ENCODE measurements around the gene PKD2L2.
A peak's percentile ranks its signal among the peaks of the same experiment; 100 is the strongest.
"Not testable (repeated sequence)": the region's sequence is repeated elsewhere in the genome, so short reads cannot be mapped to it uniquely, and the experiment has no call there.

Gene PKD2L2

GRCh38 chr5:137888863-137889759, at the start of gene PKD2L2:
Gene PKD2L2 (plus strand): TSS chr5:137889457. CDS start chr5:137889492, 35 bp downstream.
- no peak within 1 kb of the TSS for H3K4me3 Mint-ChIP-seq
- no peaks in the 10 kb centered on the region for H3K27me3 Mint-ChIP-seq (ENCODE audit: low read depth, poor library complexity)
- H3K27ac Mint-ChIP-seq = no peak within 1 kb of the TSS
- no peak for TF ChIP-seq CTCF (IDR thresholded peaks at IDR 0.05)
- H3K36me3 Mint-ChIP-seq (ENCODE audit: low read depth) = no peaks in the 10 kb centered on the region
- no peaks in the 10 kb centered on the region for H3K9me3 Mint-ChIP-seq
- H3K4me1 Mint-ChIP-seq = peaks cover 18% of the 10 kb centered on the region
- DNase-seq = no peak

DNA sequence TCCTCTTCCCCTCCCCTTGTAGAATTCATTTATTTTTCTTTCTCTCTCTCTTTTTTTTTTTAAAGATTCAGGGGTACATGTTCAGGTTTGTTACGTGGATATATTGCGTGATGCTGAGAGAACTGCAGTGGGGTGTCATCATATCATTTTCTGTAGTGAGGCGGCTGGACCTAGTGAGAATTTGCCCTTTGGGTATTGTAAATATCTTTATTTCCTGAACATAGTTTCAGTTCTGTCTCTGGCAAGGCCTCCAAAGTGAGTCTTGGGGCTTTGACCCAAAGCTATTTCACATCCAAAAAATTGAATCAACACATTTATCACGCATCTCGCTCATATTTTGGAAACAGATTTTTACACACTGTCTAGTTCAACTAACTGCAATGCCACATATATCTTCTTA, 47.0 kb upstream of the PKD2L2 start:
- Mint-ChIP-seq H3K36me3 (ENCODE audit: low read depth) (no peaks in the 10 kb centered on the region), H3K4me1 (peaks cover 17% of the 10 kb centered on the region), H3K27me3 (ENCODE audit: low read depth, poor library complexity) (no peaks in the 10 kb centered on the region), H3K9me3 (no peaks in the 10 kb centered on the region), H3K4me3 (no peak overlapping the region), H3K27ac (no peak overlapping the region)
- TF ChIP-seq CTCF (IDR thresholded peaks at IDR 0.05) = no peak
- no peak for DNase-seq

GRCh38 chr5:137843676-137844299, 45.5 kb upstream of the PKD2L2 start:
- H3K9me3 Mint-ChIP-seq = no peaks in the 10 kb centered on the region
- H3K36me3 Mint-ChIP-seq (ENCODE audit: low read depth) = no peaks in the 10 kb centered on the region
- no peak for TF ChIP-seq CTCF (IDR thresholded peaks at IDR 0.05)
- no peak for DNase-seq
- H3K4me3 Mint-ChIP-seq = no peak overlapping the region
- no peak overlapping the region for H3K27ac Mint-ChIP-seq
- no peaks in the 10 kb centered on the region for H3K27me3 Mint-ChIP-seq (ENCODE audit: low read depth, poor library complexity)
- peaks cover 22% of the 10 kb centered on the region for H3K4me1 Mint-ChIP-seq

DNA sequence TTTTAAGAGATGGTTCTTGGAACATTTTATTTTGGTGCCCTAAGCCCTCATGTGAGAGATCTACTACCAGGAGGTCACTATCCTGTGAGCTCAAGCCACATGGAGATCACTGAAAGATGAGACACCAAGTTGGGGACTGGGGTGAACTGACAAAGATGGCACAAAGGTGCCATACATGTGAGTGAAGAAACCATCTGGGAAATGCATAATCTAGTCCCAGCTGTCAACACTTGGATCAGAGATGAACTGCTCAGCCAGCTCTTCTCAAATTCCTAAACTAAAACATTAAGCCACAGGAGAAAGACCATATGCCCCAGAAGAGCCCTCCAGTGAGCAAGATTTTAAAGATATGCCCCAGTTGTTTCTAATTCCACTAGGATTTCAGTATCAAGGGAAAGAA, 43.8 kb upstream of the PKD2L2 start:
- no peaks in the 10 kb centered on the region for H3K27me3 Mint-ChIP-seq (ENCODE audit: low read depth, poor library complexity)
- H3K4me1 Mint-ChIP-seq = peaks cover 22% of the 10 kb centered on the region
- H3K36me3 Mint-ChIP-seq (ENCODE audit: low read depth) = no peaks in the 10 kb centered on the region
- no peaks in the 10 kb centered on the region for H3K9me3 Mint-ChIP-seq
- no peak for TF ChIP-seq CTCF (IDR thresholded peaks at IDR 0.05)
- no peak overlapping the region for H3K4me3 Mint-ChIP-seq
- no peak overlapping the region for H3K27ac Mint-ChIP-seq
- no peak for DNase-seq

GRCh38 chr5:137847687-137848086, 41.6 kb upstream of the PKD2L2 start:
- Mint-ChIP-seq H3K27ac (peak overlapping the region; percentile 32), H3K27me3 (ENCODE audit: low read depth, poor library complexity) (no peaks in the 10 kb centered on the region), H3K4me1 (peaks cover 22% of the 10 kb centered on the region), H3K4me3 (no peak overlapping the region), H3K36me3 (ENCODE audit: low read depth) (no peaks in the 10 kb centered on the region), H3K9me3 (peaks cover 5% of the 10 kb centered on the region)
- no peak for TF ChIP-seq CTCF (IDR thresholded peaks at IDR 0.05)
- DNase-seq = no peak

- not testable (repeated sequence) for H3K27me3 Mint-ChIP-seq (ENCODE audit: low read depth, poor library complexity); H3K36me3 Mint-ChIP-seq (ENCODE audit: low read depth); H3K4me3 Mint-ChIP-seq; H3K27ac Mint-ChIP-seq; DNase-seq
- peaks cover 10% of the 10 kb centered on the region for H3K4me1 Mint-ChIP-seq
- peaks cover 20% of the 10 kb centered on the region for H3K9me3 Mint-ChIP-seq
Measured at GRCh38 chr5:137853165-137853564, 36.1 kb upstream of the PKD2L2 start.

Data from nephron progenitor cell (in vitro differentiated cells).